ENCODE measurements around the gene KIF26B.
"Not testable (repeated sequence)": the region's sequence is repeated elsewhere in the genome, so short reads cannot be mapped to it uniquely, and the experiment has no call there.

KIF26B gene

DNA sequence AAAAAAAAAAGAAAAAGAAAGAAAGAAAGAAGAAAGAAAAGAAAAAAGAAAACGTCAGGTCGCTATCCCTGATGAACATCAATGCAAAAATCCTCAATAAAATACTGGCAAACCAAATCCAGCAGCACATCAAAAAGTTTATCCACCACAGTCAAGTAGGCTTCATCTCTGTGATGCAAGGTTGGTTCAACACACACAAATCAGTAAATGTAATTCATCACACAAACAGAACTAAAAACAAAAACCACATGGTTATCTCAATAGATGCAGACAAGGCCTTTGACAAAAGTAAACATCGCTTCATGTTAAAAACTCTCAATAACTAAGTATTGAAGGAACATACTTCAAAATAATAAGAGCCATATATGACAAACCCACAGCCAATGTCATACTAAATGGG, 573.2 kb downstream of the KIF26B start:
- DNase-seq = not testable (repeated sequence)

DNA sequence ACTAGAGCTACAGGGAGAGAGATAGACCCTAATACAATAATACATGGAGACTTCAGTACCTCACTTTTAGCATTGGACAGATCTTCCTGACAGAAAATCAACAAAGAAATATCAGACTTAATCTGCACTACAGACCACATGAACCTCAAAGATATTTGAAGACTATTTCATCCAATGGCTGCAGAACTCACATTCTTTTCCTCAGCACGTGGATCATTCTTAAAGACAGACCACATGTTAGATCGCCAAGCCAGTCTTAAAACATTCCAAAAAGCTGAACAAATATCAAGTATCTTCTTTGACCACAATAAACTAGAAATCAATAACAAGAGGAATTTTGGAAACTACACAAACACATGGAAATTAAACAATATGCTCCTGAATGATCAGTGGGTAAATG, 576.0 kb downstream of the KIF26B start:
- no peak for DNase-seq

DNA sequence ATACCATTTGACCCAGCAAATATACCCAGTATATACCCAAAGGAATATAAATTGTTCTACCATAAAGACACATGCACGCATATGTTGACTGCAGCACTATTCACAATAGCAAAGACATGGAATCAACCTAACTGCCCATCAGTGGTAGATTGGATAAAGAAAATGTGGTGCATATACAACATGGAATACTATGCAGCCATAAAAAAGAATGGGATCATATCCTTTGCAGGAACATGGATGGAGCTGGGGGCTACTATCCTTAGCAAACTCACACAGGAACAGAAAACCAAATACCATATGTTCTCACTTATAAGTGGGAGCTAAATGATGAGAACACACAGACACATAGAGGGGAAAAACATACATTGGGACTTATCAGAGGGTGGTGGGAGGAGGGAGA, 585.6 kb downstream of the KIF26B start:
- DNase-seq = not testable (repeated sequence)

DNA sequence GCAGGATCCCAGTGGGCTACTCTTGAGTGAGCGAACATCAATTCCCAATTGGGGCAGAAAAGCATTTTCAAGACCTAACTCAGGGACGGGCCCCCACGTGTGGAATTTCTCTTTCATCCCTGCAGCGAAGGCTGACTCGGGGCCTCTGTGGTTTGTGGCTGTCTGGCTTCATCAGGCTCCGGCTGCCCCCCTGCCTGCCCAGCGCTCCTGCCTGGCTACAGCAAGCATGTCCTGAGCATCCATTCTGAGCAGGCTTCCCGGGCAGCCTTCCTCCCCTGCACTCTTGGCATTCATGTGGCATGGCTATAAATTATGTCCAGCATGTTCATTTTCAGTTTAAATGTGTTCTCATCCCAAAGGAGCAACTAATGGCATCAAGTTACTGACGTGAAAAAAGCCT, 588.1 kb downstream of the KIF26B start:
- DNase-seq = no peak

DNA sequence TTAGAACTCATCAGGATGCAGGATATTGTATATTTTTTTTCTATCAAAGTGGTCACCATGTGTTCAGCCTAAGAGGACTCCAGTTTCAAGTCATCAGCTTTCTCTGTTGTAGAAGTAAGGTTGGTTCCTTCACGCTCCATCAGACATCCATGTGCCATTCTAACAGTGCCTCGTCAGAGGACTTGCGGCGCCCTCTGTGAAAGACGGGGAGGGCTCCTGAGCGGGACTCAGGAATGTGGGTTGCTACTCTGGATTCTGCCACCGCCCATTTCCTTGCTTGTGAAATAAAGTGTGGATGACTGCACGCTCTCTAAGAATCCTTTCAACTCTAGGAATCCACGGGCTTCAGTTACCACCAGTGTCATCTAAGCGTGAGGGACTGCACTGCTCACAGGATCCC, 593.5 kb downstream of the KIF26B start:
- no peak for DNase-seq

DNA sequence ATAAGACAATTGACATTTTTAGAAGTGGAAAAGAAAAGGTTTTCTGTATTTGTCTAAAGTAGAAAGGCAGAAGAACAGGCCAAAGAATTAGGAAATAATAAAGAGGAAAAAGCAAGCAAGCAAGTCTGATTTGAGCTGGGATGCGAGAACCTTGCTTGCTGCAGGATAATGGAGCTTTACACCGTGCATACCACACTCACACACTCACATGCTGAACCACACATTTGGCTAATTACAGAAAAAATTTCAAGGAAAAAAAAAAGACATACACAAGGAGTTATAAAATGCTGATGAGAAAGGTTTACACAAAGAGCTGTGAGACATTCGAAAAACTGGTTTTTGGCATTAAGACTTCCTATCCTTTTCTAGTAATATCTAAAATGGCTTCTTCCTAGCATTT, 593.9 kb downstream of the KIF26B start:
- DNase-seq = no peak

DNA sequence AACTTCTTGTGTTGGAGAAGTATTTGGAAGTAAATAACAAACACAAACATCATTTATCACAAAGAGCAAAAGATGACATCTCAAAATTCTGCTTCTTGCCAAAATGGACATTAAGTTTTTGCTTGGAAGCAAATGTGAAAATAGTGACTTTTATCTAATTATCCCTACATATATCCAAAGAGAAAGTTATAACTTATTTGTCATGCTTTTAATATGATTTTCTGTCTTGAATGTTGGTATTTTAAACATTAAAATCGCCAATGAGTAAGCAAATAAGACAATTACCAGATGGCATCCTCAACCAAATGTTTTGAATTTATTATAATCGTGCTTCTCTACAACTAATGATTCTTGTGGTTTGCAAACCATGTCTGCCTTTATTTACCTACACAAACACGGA, 594.3 kb downstream of the KIF26B start:
- DNase-seq = no peak

DNA sequence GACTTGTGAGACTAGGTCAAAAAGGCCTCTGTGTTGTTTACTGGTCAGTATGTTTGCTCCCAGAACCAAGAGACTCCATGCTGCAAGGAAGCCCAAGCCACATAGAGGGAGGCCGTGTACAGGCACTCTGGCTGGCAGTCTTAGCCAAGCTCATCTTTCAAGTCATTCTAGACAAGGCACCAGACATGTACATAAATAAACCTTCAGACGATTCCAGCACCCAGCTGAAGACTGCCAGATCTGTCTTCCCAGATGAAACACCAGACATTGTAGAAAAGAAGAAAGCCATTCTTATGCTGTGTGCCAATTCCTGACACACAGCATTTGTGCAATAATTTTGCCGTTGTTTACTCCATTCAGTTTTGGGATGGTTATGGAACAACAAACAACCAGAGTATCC, 595.5 kb downstream of the KIF26B start:
- DNase-seq = no peak

DNA sequence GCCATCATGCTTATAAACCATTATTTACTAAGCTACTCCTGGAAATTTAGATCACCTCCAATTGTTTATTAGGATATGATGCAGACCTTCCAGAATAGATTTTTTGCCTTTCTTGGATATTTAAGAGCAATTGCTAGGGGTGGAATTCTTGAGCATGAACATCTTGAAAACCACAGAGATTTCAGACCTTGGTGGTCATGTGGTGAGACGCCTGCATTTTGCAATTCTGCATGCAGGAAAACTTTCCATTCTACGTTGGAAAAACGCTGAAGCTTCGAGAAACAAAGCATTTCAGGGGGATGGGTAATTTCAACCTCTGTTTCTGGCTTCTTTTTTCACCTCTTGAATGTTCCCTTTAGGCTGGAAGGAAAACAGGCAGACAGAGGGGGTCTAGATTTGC, 596.3 kb downstream of the KIF26B start:
- DNase-seq = no peak

DNA sequence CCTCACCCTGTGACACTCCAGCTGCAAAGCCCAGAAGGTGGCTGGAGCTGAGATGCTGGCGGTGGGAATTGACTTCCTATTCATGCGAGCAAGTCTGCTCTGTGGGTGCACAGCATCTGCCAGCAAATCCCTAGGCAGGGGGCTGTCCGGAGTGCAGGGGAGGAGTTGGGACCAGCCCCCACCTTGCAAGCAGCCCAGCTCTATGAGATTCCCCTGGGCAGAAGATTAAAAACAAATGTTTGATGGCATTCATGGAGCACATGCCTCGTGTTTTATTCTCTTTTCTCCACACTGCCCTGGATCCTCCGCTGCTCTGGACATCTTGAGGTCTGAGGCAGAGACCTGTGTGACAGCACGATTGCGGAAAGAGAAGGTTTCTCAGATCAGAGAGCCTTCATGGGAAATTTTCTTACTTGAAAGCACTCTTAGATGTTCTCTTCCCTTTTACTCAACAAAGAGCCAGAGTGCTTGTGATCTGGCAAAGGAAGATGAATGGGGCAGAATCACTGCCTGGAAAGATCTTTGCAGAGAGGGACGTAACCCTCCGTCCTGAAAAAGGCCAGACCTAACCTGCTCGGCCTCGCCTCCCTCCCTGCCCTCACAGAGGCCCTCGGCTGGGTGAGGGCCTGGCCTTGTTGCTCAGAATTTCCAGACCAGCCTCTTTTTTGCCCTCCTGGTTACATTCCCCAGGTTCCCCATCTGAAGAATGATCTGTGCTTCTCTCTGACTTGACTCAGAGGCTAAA, 597.1 kb downstream of the KIF26B start:
- DNase-seq = no peak

DNA sequence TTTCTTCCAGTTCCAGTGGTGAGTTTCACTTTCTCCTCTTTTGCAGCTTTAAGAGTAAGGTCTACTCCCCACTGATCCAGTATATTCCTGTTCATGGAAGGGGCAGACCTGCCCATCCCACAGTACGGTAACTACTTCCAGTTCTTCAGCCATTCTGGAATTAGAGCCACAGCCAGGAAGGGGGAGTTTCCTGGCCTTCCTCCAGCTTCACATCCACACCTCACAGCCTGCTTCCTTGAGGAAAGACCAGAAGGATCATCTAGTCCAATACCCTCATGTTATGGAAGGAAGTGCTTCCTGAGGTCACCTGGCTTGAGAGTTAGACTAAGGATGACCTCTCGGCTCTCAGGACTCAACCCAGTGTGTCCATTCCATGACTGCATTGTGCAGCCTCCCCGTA, 597.8 kb downstream of the KIF26B start:
- no peak for DNase-seq

DNA sequence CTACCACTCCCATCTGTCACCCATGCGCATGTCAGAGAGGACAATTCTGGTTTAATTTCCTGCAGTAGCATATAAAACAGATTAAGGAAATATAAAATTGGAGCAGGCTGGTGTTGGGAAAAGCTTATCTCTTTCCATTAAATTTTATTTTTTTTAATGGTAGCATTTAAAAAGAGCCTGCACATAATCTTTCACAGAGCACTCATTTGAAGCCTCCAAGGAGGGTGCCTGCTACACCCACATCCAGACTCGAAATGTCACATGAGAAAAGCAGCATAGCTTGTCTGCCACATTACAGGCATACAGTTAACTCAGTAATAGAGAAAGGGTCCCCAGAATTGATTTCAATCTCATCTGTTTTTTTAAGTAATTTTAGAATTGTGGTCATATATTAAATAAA, 599.0 kb downstream of the KIF26B start:
- DNase-seq = no peak

DNA sequence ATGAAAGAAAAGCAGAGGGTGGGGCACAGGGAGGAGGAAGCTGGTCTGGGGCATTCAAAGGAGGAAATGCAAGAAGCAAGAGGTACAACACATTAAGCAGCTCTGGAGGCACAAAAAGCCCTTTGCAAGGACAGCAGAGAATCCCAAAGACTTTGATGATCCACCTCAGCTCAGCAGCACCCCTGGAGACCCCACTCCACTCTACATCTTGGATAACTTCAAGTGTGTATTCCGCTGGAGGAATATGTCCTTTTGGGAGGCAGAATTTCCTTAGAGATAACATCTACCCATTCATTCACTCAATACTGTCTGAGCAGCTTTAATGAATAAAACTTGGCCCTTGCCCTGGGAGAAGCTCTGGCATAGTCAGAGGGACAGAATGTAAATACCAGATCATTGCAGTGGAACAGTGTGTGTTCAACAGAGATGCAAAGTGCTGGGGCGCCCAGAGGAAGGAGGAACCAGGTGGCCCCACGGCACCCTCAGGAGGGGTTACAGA, 599.7 kb downstream of the KIF26B start:
- no peak for DNase-seq

All from activated naive CD4-positive, alpha-beta T cell (primary cell).